Mesenchymal stem cell (in vitro differentiated cells and primary cell): ENCODE data around the gene AKIRIN2.
"Not testable (repeated sequence)": the region's sequence is repeated elsewhere in the genome, so short reads cannot be mapped to it uniquely, and the experiment has no call there.

Source experiments
- DNase-seq: peaks from one replicate; pipeline ENCODE4 v3.0.0-alpha.2; 2013
- H2AFZ ChIP-seq: one replicate; pipeline ENCODE4 v1.6.1; 2013; ENCODE audit warnings: low read depth, mild to moderate bottlenecking, control low read depth, inconsistent platforms, low read length, moderate library complexity
- H2AK5ac ChIP-seq: 2 replicates; pipeline ENCODE4 v1.6.1; 2013; ENCODE audit warnings: low read length, moderate library complexity, mild to moderate bottlenecking, inconsistent platforms; ENCODE audit not compliant: severe bottlenecking
- H2BK120ac ChIP-seq: one replicate; pipeline ENCODE4 v1.6.1; 2013; ENCODE audit warnings: low read depth, mild to moderate bottlenecking, inconsistent platforms, low read length, moderate library complexity
- H2BK12ac ChIP-seq, 2 experiments: one replicate each; pipeline ENCODE4 v1.6.1; 2013; ENCODE audit warnings: inconsistent platforms in 2 of 2, low read length in 2 of 2, mild to moderate bottlenecking in 2 of 2, moderate library complexity in 2 of 2, control low read depth in 1 of 2
- H2BK15ac ChIP-seq: one replicate; pipeline ENCODE4 v1.6.1; 2013; ENCODE audit warnings: mild to moderate bottlenecking, low read depth, inconsistent platforms; ENCODE audit not compliant: poor library complexity, severe bottlenecking
- H2BK5ac ChIP-seq: 2 replicates; pipeline ENCODE4 v1.6.1; 2013; ENCODE audit warnings: low read depth, mild to moderate bottlenecking, low read length, control low read depth, inconsistent platforms; ENCODE audit not compliant: poor library complexity, severe bottlenecking
- H3K14ac ChIP-seq, 2 experiments: one replicate each; pipeline ENCODE4 v1.6.1; 2013; ENCODE audit warnings: inconsistent platforms in 2 of 2, low read length in 2 of 2, control low read depth in 1 of 2, mild to moderate bottlenecking in 1 of 2, moderate library complexity in 1 of 2
- H3K18ac ChIP-seq, 2 experiments: one replicate each; pipeline ENCODE4 v1.6.1; 2013; ENCODE audit warnings: inconsistent platforms in 2 of 2, low read length in 2 of 2, control low read depth in 1 of 2, low read depth in 1 of 2, mild to moderate bottlenecking in 1 of 2
- H3K23ac ChIP-seq, 2 experiments: one replicate each; pipeline ENCODE4 v1.6.1; 2013; ENCODE audit warnings: inconsistent platforms in 2 of 2, low read length in 2 of 2, mild to moderate bottlenecking in 2 of 2, moderate library complexity in 2 of 2, control low read depth in 1 of 2
- H3K27ac ChIP-seq: 2 replicates; pipeline ENCODE4 v1.5.1; 2013; ENCODE audit warnings: mild to moderate bottlenecking, moderate library complexity, low read length, control low read depth, inconsistent platforms; ENCODE audit not compliant: poor library complexity, severe bottlenecking
- H3K27me3 ChIP-seq, 2 experiments: 2 replicates each; pipeline versions ENCODE4 v1.6.1 to v1.7.0; 2013; ENCODE audit warnings: low read length in 2 of 2, mild to moderate bottlenecking in 2 of 2, moderate library complexity in 2 of 2, control low read depth in 1 of 2, inconsistent platforms in 1 of 2; ENCODE audit not compliant: control insufficient read depth in 1 of 2, insufficient read depth in 1 of 2
- H3K36me3 ChIP-seq, 2 experiments: 2 replicates each; pipeline versions ENCODE4 v1.6.1 to v1.7.0; 2013; ENCODE audit warnings: low read length in 2 of 2, control low read depth in 1 of 2, inconsistent platforms in 1 of 2, low read depth in 1 of 2, mild to moderate bottlenecking in 1 of 2; ENCODE audit not compliant: insufficient read depth in 2 of 2, control insufficient read depth in 1 of 2
- H3K4ac ChIP-seq, 2 experiments: one replicate each; pipeline ENCODE4 v1.6.1; 2013; ENCODE audit warnings: inconsistent platforms in 2 of 2, low read length in 2 of 2, mild to moderate bottlenecking in 2 of 2, moderate library complexity in 2 of 2, control low read depth in 1 of 2, low read depth in 1 of 2
- H3K4me1 ChIP-seq: 2 replicates; pipeline ENCODE4 v1.6.1; 2013; ENCODE audit warnings: low read depth, low read length, control low read depth; ENCODE audit not compliant: control insufficient read depth, insufficient read depth
- H3K4me2 ChIP-seq: 2 replicates; pipeline ENCODE4 v1.6.1; 2013; ENCODE audit warnings: low read length, mild to moderate bottlenecking, inconsistent platforms; ENCODE audit not compliant: poor library complexity, severe bottlenecking
- H3K4me3 ChIP-seq, 2 experiments: 2 replicates each; pipeline versions ENCODE4 v1.5.1 to v1.7.0; 2013; ENCODE audit warnings: low read length in 2 of 2, mild to moderate bottlenecking in 2 of 2, control low read depth in 1 of 2, low read depth in 1 of 2; ENCODE audit not compliant: insufficient read depth in 1 of 2
- H3K79me1 ChIP-seq: replicated peaks from 2 replicates; pipeline ENCODE4 v1.6.1; 2013; ENCODE audit warnings: mild to moderate bottlenecking, control low read depth, low read length, inconsistent platforms; ENCODE audit not compliant: poor library complexity, severe bottlenecking
- H3K9ac ChIP-seq: 2 replicates; pipeline ENCODE4 v1.7.0; 2013; ENCODE audit warnings: mild to moderate bottlenecking, low read length, moderate library complexity
- H3K9me3 ChIP-seq: 2 replicates; pipeline ENCODE4 v1.7.0; 2013; ENCODE audit warnings: mild to moderate bottlenecking, low read length; ENCODE audit not compliant: control insufficient read depth
- H4K8ac ChIP-seq: one replicate; pipeline ENCODE4 v1.6.1; 2013; ENCODE audit warnings: inconsistent platforms, mild to moderate bottlenecking, low read length, moderate library complexity
- H4K91ac ChIP-seq: one replicate; pipeline ENCODE4 v1.6.1; 2013; ENCODE audit warnings: mild to moderate bottlenecking, low read length, inconsistent platforms
- WGBS: methylation state at CpG from one replicate; pipeline ENCODE4 v1.1.7; 2013; ENCODE audit warnings: mixed read lengths; 5-methylcytosine and 5-hydroxymethylcytosine counted together

AKIRIN2 gene

GRCh38 chr6:87697581-87698546 is 4.2 kb downstream of the AKIRIN2 start:
- H3K4me3 ChIP-seq, result peak overlapping the region in 1 of 2 experiments; percentile 94
- no peak overlapping the region for H2AFZ ChIP-seq
- no peak overlapping the region for H2BK120ac ChIP-seq
- peaks cover 2% of the 10 kb centered on the region for H3K4me1 ChIP-seq
- H3K23ac ChIP-seq, result no peak overlapping the region
- 35% methylated on average over 6 of the region's 8 CpGs for WGBS
- H3K79me1 ChIP-seq, result no peaks in the 10 kb centered on the region
- H2BK15ac ChIP-seq, result no peak overlapping the region
- no peaks in the 10 kb centered on the region for H3K9me3 ChIP-seq
- DNase-seq, result peak; percentile 77
- H3K14ac ChIP-seq, result no peak overlapping the region
- H3K27ac ChIP-seq, result no peak overlapping the region
- no peaks in the 10 kb centered on the region for H3K36me3 ChIP-seq
- H2BK5ac ChIP-seq, result no peak overlapping the region
- no peak overlapping the region for H3K18ac ChIP-seq
- no peak overlapping the region for H3K4ac ChIP-seq
- H4K91ac ChIP-seq, result no peak overlapping the region
- peak overlapping the region; percentile 99 for H3K9ac ChIP-seq
- no peak overlapping the region for H4K8ac ChIP-seq
- no peaks in the 10 kb centered on the region for H3K27me3 ChIP-seq
- peak overlapping the region; percentile 56 for H3K4me2 ChIP-seq
- H2BK12ac ChIP-seq, result no peak overlapping the region
- no peak overlapping the region for H2AK5ac ChIP-seq

- not testable (repeated sequence) for H2BK12ac ChIP-seq, H3K9me3 ChIP-seq
- WGBS, result 96% methylated on average over 12 of the region's 12 CpGs
Measured at GRCh38 chr6:87696817-87697216, 5.2 kb downstream of the AKIRIN2 start.

GRCh38 chr6:87692086-87692485 is 9.9 kb downstream of the AKIRIN2 start:
- Histone ChIP-seq H3K27me3 (no peaks in the 10 kb centered on the region), H2AK5ac (no peak overlapping the region), H4K91ac (no peak overlapping the region), H3K18ac (peak overlapping the region in 1 of 2 experiments; percentile 40), H3K4me1 (peaks cover 7% of the 10 kb centered on the region), H4K8ac (no peak overlapping the region), H3K9ac (no peak overlapping the region), H2BK12ac (no peak overlapping the region), H3K4me2 (no peak overlapping the region), H3K4ac (no peak overlapping the region), H3K4me3 (no peak overlapping the region), H2BK15ac (no peak overlapping the region), H3K9me3 (no peaks in the 10 kb centered on the region), H2BK120ac (no peak overlapping the region), H2BK5ac (no peak overlapping the region), H3K23ac (no peak overlapping the region), H3K27ac (no peak overlapping the region), H3K36me3 (no peaks in the 10 kb centered on the region), H2AFZ (no peak overlapping the region), H3K14ac (no peak overlapping the region), H3K79me1 (no peaks in the 10 kb centered on the region)
- 94% methylated on average over 2 of the region's 2 CpGs for WGBS
- DNase-seq, result no peak

More at GRCh38 chr6:87696817-87697216, 5.2 kb downstream of the AKIRIN2 start:
- H2BK120ac ChIP-seq, H3K4me3 ChIP-seq, H2BK5ac ChIP-seq, DNase-seq, H3K4me2 ChIP-seq, H3K27me3 ChIP-seq, H3K36me3 ChIP-seq, H4K8ac ChIP-seq, H3K27ac ChIP-seq, H3K79me1 ChIP-seq, H2AK5ac ChIP-seq, H3K4me1 ChIP-seq, H4K91ac ChIP-seq, H2BK15ac ChIP-seq, H3K23ac ChIP-seq, H3K18ac ChIP-seq, H3K14ac ChIP-seq, H3K4ac ChIP-seq, H2AFZ ChIP-seq: not testable (repeated sequence)
- peak overlapping the region; percentile 3 for H3K9ac ChIP-seq

GRCh38 chr6:87690441-87690840 is 11.6 kb downstream of the AKIRIN2 start:
- Histone ChIP-seq H2BK15ac (no peak overlapping the region), H3K79me1 (no peaks in the 10 kb centered on the region), H3K27me3 (no peaks in the 10 kb centered on the region), H3K27ac (no peak overlapping the region), H3K23ac (no peak overlapping the region), H4K8ac (no peak overlapping the region), H3K9ac (no peak overlapping the region), H3K4me2 (no peak overlapping the region), H3K14ac (no peak overlapping the region), H2AFZ (no peak overlapping the region), H3K18ac (no peak overlapping the region), H3K4me1 (peaks cover 6% of the 10 kb centered on the region), H2BK120ac (no peak overlapping the region), H3K9me3 (no peaks in the 10 kb centered on the region), H3K36me3 (no peaks in the 10 kb centered on the region), H2AK5ac (no peak overlapping the region), H3K4ac (no peak overlapping the region), H2BK12ac (no peak overlapping the region), H2BK5ac (no peak overlapping the region), H3K4me3 (no peak overlapping the region), H4K91ac (no peak overlapping the region)
- DNase-seq, result no peak
- WGBS, result 96% methylated on average over 3 of the region's 3 CpGs
